NCI-H524 (cell line): ENCODE data around the gene USP47.

Source experiments
- DNase-seq, 2 experiments: peaks; one replicate each; lab custom pipeline; 2025; lab: John Stamatoyannopoulos, UW

USP47 gene

GRCh38 chr11:11942668-11943067 lies 100.9 kb downstream of the USP47 start:
- no peak for DNase-seq

DNA sequence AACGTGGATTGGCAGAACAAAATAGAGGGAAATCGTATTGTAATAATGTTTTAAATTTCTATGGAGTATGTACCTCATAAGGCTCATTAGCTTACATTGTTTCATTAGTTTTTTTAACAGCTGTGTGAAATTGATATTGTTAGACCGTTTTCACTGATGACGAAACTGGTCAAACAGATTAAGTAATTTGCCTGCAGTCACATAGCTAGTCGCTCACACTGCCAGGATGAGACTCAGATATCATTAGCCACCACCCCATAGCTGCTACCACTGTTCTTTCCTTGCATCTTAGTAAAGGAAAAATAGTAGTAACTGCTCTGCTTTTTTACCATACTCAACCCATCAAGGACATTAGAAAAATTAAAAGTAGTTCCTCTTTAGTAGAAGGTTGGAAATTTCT lies 102.7 kb downstream of the USP47 start:
- DNase-seq: no peak

GRCh38 chr11:11946180-11946579 lies 104.4 kb downstream of the USP47 start:
- DNase-seq: no peak

GRCh38 chr11:11946878-11947277 lies 105.1 kb downstream of the USP47 start:
- peak; percentile 51 to 88 for DNase-seq

DNA sequence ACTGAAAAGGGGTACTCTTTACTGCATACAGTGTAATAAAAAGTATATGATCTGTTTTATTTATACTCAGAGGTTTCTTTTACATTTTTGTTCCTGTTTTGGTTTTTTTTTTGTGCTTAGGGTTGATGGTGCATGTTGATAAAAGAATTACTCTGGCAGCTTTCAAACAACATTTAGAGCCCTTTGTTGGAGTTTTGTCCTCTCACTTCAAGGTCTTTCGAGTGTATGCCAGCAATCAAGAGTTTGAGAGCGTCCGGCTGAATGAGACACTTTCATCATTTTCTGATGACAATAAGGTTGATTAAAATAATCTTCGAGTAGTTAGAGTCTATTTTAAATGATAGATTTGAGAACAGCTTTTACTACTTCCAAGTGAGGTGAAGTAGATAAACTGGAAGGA lies 106.1 kb downstream of the USP47 start:
- no peak for DNase-seq

DNA sequence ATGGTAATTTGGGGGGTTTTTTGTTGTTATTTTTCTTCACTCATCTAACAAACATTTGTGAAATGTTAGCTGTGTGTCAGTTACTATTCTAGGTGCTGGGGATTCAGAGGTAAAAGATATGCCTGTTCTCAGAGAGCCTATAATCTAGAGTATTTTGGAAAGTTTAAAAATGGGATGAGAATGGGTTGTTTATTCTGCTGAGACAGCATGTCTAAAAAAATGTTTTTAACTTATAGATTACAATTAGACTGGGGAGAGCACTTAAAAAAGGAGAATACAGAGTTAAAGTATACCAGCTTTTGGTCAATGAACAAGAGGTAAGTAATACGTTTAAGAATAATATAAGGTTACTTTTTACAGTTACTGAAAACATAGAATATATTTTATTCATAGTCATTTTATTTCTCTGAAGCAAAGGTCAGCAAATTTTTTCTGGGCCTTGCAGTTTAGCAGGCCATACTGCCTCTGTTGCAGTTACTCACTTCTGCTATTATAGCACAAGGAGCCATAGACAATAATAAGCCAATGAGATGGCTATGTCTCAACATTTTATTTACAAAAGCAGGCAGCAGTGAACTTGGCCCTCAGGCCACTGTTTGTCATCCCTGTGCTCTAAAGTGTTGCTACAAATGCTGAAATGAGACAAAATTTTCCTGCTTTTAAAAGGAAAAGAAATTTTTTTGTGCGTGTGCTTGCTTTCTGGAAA lies 106.6 kb downstream of the USP47 start:
- no peak for DNase-seq

- no peak for DNase-seq
Measured at GRCh38 chr11:11949482-11949881, 107.7 kb downstream of the USP47 start.

GRCh38 chr11:11952036-11952435 lies 110.3 kb downstream of the USP47 start:
- no peak for DNase-seq

- DNase-seq: no peak
Measured at GRCh38 chr11:11956006-11956405, 114.2 kb downstream of the USP47 start.

DNA sequence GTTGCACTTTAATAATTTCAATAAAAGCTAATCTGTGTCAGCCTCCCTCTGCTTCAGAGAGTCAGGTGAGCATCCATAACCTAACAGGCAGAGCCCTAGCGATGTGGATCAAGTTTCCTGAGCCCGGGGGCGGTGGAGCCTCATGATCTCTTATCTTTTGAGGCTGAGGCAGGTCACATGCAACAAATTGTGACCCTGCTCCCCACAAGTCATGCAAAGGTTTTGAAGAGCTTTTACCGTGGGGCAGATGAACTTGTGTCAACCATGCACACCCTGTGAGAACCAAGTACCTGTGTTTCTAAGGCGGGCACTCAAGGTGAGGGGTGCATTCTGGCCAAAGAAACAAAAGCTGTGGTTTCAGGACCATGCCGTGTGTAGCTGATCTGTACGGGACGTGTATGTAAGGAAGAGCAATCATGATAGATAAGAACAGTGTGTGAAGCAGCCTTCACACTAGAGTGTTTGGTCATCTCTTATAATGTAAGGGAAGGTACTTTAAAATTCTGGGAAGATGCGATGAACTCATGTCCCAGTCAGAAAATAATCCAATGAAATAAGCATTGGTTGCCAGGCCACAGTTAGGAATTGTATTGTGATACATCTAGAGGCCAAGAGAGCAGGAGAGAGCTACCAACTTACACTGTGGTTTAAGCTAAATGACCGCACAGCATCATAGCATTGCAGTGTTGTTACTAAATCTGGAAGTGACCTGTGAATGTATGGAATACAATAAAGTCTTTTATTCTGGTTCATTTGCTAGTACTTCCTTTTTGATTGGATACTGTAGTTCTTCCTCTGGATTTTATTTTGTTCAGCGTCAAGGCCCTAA lies 116.8 kb downstream of the USP47 start:
- no peak for DNase-seq

GRCh38 chr11:11959601-11960000 lies 117.8 kb downstream of the USP47 start:
- DNase-seq: no peak

DNA sequence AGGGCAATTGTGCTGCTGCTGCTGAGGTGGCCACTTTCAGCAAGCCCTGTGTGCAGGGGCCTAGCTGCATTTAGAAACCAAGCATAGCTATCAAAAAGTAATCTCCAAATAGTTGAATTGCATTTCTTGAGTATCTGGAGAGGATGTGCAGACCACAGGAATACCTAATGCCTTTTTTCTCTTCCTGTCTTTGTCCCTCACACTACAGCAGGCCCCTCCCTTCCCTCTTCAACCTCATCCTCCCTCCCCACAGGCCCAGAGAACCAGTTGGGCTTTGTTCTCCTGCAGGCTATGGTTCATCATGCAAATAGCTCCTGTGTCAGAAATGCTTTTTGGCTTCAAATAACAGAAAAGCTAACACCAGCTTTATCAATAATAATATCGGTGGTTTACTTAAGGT lies 118.9 kb downstream of the USP47 start:
- no peak for DNase-seq

- no peak for DNase-seq
Measured at GRCh38 chr11:11961399-11962028, 119.7 kb downstream of the USP47 start.

GRCh38 chr11:11963067-11963466 lies 121.3 kb downstream of the USP47 start:
- no peak for DNase-seq

DNA sequence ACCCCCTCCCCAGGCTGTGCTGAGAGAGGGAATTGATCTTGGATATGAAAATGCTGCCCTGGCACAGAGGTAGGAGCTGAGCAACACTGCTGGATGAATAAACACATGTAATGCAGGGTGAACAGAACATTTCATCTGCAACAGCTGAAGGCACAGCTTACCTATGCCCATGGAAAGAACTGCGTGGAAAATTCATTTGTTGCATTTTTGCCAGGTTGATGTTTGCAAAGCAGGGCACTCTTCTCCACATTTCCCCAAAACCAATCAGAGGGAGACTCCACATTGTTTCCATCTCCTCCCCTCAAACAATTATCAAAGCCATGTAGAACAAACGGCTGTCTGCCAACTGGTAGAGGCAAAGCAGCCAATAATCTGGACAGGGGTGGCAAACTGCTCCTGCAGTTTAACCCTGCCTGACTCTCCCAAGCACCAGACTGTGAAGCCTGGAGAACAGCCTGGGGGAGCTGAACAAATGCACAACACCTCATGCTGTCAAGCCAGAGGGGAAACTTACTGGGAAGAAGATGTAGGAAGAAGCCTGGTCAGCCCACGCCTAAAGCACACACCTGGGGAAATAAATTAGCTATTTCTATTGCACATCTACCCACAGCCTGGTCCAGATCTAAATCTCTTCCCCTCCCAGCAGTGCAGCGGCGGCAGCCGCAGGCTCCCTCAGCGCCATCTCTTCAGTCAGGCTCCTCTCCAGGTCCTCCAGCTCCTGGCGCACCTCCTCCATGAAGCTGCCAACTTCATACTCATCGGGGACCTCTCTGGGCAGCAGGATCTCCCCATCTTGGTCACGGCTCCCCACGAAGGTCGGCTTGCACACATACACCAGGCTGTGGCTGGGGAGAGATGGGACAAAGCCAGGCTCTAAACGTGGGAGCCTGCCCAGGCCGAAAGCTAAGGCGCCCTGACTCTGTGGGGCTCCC lies 122.3 kb downstream of the USP47 start:
- no peak for DNase-seq

GRCh38 chr11:11964774-11965150 lies 123.0 kb downstream of the USP47 start:
- DNase-seq: no peak

DNA sequence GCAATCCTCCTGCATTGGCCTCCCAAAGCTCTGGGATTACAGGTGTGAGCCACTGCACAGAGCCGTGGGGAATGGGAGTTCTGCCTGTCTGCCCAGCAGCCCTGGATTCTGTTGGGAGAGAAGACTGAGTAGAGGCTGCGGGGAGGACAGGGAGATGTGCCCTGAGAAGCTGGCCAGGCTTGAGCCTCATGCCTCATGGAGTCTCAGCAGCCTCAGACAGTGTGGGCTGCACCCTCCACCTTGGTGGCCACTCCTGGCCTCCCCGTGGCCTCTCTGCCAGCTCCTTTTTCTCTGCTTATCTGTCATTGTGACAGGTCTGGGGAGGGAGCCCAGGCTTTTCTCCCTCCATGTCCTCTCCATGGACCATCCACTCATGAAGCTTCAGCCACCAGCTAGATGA lies 123.4 kb downstream of the USP47 start:
- no peak for DNase-seq

- DNase-seq: no peak
Measured at GRCh38 chr11:11965656-11966353, 124.0 kb downstream of the USP47 start.

DNA sequence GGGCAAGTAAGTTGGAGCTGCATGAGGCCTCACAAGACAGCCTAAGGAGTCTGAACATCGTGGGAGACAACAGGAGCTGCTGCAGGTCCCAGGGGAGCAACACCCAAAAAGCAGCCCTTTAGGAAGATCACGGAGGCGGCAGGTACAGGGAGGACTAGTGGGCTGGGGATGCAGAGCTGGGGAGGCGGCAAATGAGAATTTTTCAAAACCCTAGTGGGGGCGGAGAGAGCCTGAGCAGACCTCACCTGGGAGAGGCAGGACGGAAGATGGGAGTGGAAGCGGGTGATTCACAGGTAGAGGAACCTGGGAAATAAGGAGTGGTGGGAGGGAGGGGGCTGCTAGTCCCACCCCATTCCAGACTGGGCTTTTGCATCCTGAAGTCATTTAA lies 124.6 kb downstream of the USP47 start:
- DNase-seq: no peak

DNA sequence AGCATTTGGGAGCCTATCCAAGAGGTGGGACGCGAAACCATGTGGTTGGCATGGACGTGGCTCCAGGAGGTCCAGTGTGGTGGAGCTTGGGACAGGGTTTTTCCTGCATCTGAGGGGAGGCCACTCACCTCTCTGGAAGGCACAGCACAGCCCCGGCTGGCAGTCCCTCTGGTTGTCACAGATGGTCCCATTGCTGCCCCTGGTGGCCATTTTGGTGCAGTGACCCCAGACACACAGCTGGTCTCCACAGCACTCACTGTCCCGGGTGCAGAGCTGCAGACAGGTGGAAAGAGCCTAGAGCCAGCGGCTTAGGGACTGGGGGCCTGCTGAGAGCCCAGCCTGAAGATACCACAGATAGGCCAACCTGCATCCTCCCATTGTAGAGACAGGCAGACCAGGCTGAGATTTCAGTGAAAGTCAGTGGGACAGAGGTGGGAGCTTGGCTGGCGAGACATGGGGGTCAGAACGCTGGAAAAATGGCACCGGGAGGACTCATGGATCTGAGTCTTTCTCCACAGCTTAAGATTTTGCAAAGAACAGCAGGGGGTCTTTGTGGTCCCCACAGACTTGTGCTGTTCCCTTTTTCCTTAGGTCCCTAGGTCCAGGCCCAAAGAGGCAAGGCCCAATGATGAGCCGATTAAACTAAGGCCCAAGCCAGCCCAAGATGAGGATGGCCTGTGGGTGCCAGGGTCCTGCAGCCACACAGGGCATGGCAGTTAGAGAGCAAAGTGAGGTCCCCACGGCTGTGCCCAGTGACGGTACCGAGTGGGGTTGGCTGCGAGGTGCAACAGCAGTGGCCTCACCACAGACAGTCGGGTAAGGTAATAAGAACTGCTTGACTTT lies 125.3 kb downstream of the USP47 start:
- DNase-seq: peak; percentile 77 to 88
